Measurements from ENCODE around the gene PTPRD. TPM values are rescaled to one million over a fixed set of nuclear protein-coding genes. Genes with fewer than 3 reads are reported as not detected.
"Not testable (repeated sequence)": the region's sequence is repeated elsewhere in the genome, so short reads cannot be mapped to it uniquely, and the experiment has no call there.

Gene PTPRD
- total RNA-seq, 2 donors from 2014 or later = 97.4 to 101 TPM

- H3K36me3 Mint-ChIP-seq (ENCODE audit: low read depth) = no peaks in the 10 kb centered on the region
- no peak for DNase-seq
- Histone ChIP-seq H3K36me3 (ENCODE audit: control insufficient read depth, insufficient read depth, low read length) (no peaks in the 10 kb centered on the region), H3K9ac (ENCODE audit: extremely low read depth, low read length, poor library complexity, severe bottlenecking) (no peak overlapping the region), H3K9me3 (ENCODE audit: control insufficient read depth, low read length) (no peaks in the 10 kb centered on the region), H3K4me3 (ENCODE audit: low read length) (no peak overlapping the region), H3K27me3 (ENCODE audit: control insufficient read depth, insufficient read depth, low read length, poor library complexity, severe bottlenecking) (no peaks in the 10 kb centered on the region), H3K4me1 (ENCODE audit: control insufficient read depth, insufficient read depth, low read length) (no peaks in the 10 kb centered on the region), H3K27ac (ENCODE audit: low read depth, low read length) (no peak overlapping the region)
- H3K27me3 Mint-ChIP-seq (ENCODE audit: insufficient read depth) = no peaks in the 10 kb centered on the region
- no peak overlapping the region for H3K27ac Mint-ChIP-seq
- H3K4me3 Mint-ChIP-seq = no peak overlapping the region
- no peaks in the 10 kb centered on the region for H3K9me3 Mint-ChIP-seq
- 82% methylated on average over 3 of the region's 3 CpGs; no CpG with 5 or more reads in 1 of the 2 experiments for WGBS, 2 experiments (ENCODE audit: insufficient coverage in 1 of 2, insufficient read length in 1 of 2)
- TF ChIP-seq, protein P1, sequence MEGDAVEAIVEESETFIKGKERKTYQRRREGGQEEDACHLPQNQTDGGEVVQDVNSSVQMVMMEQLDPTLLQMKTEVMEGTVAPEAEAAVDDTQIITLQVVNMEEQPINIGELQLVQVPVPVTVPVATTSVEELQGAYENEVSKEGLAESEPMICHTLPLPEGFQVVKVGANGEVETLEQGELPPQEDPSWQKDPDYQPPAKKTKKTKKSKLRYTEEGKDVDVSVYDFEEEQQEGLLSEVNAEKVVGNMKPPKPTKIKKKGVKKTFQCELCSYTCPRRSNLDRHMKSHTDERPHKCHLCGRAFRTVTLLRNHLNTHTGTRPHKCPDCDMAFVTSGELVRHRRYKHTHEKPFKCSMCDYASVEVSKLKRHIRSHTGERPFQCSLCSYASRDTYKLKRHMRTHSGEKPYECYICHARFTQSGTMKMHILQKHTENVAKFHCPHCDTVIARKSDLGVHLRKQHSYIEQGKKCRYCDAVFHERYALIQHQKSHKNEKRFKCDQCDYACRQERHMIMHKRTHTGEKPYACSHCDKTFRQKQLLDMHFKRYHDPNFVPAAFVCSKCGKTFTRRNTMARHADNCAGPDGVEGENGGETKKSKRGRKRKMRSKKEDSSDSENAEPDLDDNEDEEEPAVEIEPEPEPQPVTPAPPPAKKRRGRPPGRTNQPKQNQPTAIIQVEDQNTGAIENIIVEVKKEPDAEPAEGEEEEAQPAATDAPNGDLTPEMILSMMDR (conservative IDR thresholded peaks at IDR 0.05) = no peak
- H3K4me1 Mint-ChIP-seq = no peaks in the 10 kb centered on the region
Observed at GRCh38 chr9:9054354-9054992, 1558.3 kb downstream of the PTPRD start.

GRCh38 chr9:9045572-9045971, 1567.2 kb downstream of the PTPRD start:
- Histone ChIP-seq H3K4me3 (ENCODE audit: low read length) (no peak overlapping the region), H3K36me3 (ENCODE audit: control insufficient read depth, insufficient read depth, low read length) (no peaks in the 10 kb centered on the region), H3K27me3 (ENCODE audit: control insufficient read depth, insufficient read depth, low read length, poor library complexity, severe bottlenecking) (no peaks in the 10 kb centered on the region), H3K9me3 (ENCODE audit: control insufficient read depth, low read length) (no peaks in the 10 kb centered on the region), H3K9ac (ENCODE audit: extremely low read depth, low read length, poor library complexity, severe bottlenecking) (no peak overlapping the region), H3K4me1 (ENCODE audit: control insufficient read depth, insufficient read depth, low read length) (no peaks in the 10 kb centered on the region), H3K27ac (ENCODE audit: low read depth, low read length) (no peak overlapping the region)
- no peaks in the 10 kb centered on the region for H3K36me3 Mint-ChIP-seq (ENCODE audit: low read depth)
- no peaks in the 10 kb centered on the region for H3K4me1 Mint-ChIP-seq
- H3K27me3 Mint-ChIP-seq (ENCODE audit: insufficient read depth) = no peaks in the 10 kb centered on the region
- 92% methylated on average over 2 of the region's 2 CpGs; no CpG with 5 or more reads in 1 of the 2 experiments for WGBS, 2 experiments (ENCODE audit: insufficient coverage in 1 of 2, insufficient read length in 1 of 2)
- no peaks in the 10 kb centered on the region for H3K9me3 Mint-ChIP-seq
- TF ChIP-seq, protein P1 (conservative IDR thresholded peaks at IDR 0.05) = no peak
- no peak overlapping the region for H3K27ac Mint-ChIP-seq
- H3K4me3 Mint-ChIP-seq = no peak overlapping the region
- DNase-seq = no peak

DNA sequence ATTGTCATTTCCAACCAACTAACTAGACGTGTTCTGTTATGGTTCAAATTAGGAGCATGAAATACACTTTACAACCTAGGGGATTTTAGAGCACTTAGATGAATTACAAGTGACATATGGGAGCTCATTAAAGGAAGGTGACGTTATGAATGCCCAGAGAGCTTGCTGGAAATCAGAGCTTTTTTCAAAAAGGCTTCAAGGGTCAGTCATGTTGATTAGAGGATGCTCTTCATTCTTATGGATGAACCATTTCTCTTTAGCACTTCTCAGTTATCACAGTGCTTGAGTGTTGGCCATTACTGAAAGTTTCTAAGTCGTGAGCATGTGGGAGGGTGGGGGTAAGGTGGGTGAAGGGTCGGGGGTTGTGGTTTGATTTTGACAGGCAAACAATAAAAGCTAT, 1567.7 kb downstream of the PTPRD start:
- Histone ChIP-seq H3K4me1 (ENCODE audit: control insufficient read depth, insufficient read depth, low read length) (no peaks in the 10 kb centered on the region), H3K9ac (ENCODE audit: extremely low read depth, low read length, poor library complexity, severe bottlenecking) (no peak overlapping the region), H3K27me3 (ENCODE audit: control insufficient read depth, insufficient read depth, low read length, poor library complexity, severe bottlenecking) (no peaks in the 10 kb centered on the region), H3K27ac (ENCODE audit: low read depth, low read length) (no peak overlapping the region), H3K36me3 (ENCODE audit: control insufficient read depth, insufficient read depth, low read length) (no peaks in the 10 kb centered on the region), H3K9me3 (ENCODE audit: control insufficient read depth, low read length) (no peaks in the 10 kb centered on the region), H3K4me3 (ENCODE audit: low read length) (no peak overlapping the region)
- H3K4me3 Mint-ChIP-seq = no peak overlapping the region
- 71 to 90% methylated on average over 2 to 4 of the region's 4 CpGs for WGBS, 2 experiments (ENCODE audit: insufficient coverage in 1 of 2, insufficient read length in 1 of 2)
- TF ChIP-seq, protein P1 (conservative IDR thresholded peaks at IDR 0.05) = no peak
- H3K9me3 Mint-ChIP-seq = no peaks in the 10 kb centered on the region
- no peaks in the 10 kb centered on the region for H3K27me3 Mint-ChIP-seq (ENCODE audit: insufficient read depth)
- no peak overlapping the region for H3K27ac Mint-ChIP-seq
- no peaks in the 10 kb centered on the region for H3K4me1 Mint-ChIP-seq
- DNase-seq = no peak
- no peaks in the 10 kb centered on the region for H3K36me3 Mint-ChIP-seq (ENCODE audit: low read depth)

- not testable (repeated sequence) for H3K4me1 Mint-ChIP-seq; H3K4me1 ChIP-seq (ENCODE audit: control insufficient read depth, insufficient read depth, low read length); H3K36me3 Mint-ChIP-seq (ENCODE audit: low read depth); H3K27me3 Mint-ChIP-seq (ENCODE audit: insufficient read depth); H3K4me3 Mint-ChIP-seq; DNase-seq; H3K9me3 Mint-ChIP-seq; H3K36me3 ChIP-seq (ENCODE audit: control insufficient read depth, insufficient read depth, low read length); H3K9me3 ChIP-seq (ENCODE audit: control insufficient read depth, low read length); H3K9ac ChIP-seq (ENCODE audit: extremely low read depth, low read length, poor library complexity, severe bottlenecking); H3K27ac ChIP-seq (ENCODE audit: low read depth, low read length); H3K27ac Mint-ChIP-seq; H3K4me3 ChIP-seq (ENCODE audit: low read length); H3K27me3 ChIP-seq (ENCODE audit: control insufficient read depth, insufficient read depth, low read length, poor library complexity, severe bottlenecking)
- 98% methylated on average over 3 of the region's 3 CpGs; no CpG with 5 or more reads in 1 of the 2 experiments for whole genome bisulfite sequencing, 2 experiments (ENCODE audit: insufficient coverage in 1 of 2, insufficient read length in 1 of 2)
Observed at GRCh38 chr9:9043788-9044187, 1569.0 kb downstream of the PTPRD start.

All from endodermal cell (in vitro differentiated cells).